ENCODE results near the gene PLB1. TPM values are rescaled to one million over a fixed set of nuclear protein-coding genes. Genes with fewer than 3 reads are reported as not detected.

Gene PLB1
- total RNA-seq, 1 donor from 2014 or later, result not detected

GRCh38 chr2:28674713-28675068 lies 178.8 kb downstream of the PLB1 start:
- H3K27me3 Mint-ChIP-seq (ENCODE audit: unreplicated experiment), result peaks cover 4% of the 10 kb centered on the region
- no peak overlapping the region for H3K27ac Mint-ChIP-seq (ENCODE audit: unreplicated experiment)
- no peaks in the 10 kb centered on the region for H3K4me1 Mint-ChIP-seq (ENCODE audit: low read depth, unreplicated experiment)
- H3K4me3 Mint-ChIP-seq (ENCODE audit: unreplicated experiment), result no peak overlapping the region
- TF ChIP-seq CTCF (IDR thresholded peaks at IDR 0.05; ENCODE audit: partially characterized antibody, unreplicated experiment), result no peak
- H3K9me3 Mint-ChIP-seq (ENCODE audit: unreplicated experiment), result peaks cover 2% of the 10 kb centered on the region
- DNase-seq, result no peak
- peaks cover 8% of the 10 kb centered on the region for H3K36me3 Mint-ChIP-seq (ENCODE audit: unreplicated experiment)

- Mint-ChIP-seq H3K27ac (ENCODE audit: unreplicated experiment) (no peak overlapping the region), H3K4me3 (ENCODE audit: unreplicated experiment) (no peak overlapping the region), H3K4me1 (ENCODE audit: low read depth, unreplicated experiment) (no peaks in the 10 kb centered on the region), H3K36me3 (ENCODE audit: unreplicated experiment) (peaks cover 7% of the 10 kb centered on the region), H3K27me3 (ENCODE audit: unreplicated experiment) (peaks cover 3% of the 10 kb centered on the region), H3K9me3 (ENCODE audit: unreplicated experiment) (peaks cover 2% of the 10 kb centered on the region)
- DNase-seq, result no peak
- no peak for TF ChIP-seq CTCF (IDR thresholded peaks at IDR 0.05; ENCODE audit: partially characterized antibody, unreplicated experiment)
Measured at GRCh38 chr2:28676152-28676835, 180.4 kb downstream of the PLB1 start.

DNA sequence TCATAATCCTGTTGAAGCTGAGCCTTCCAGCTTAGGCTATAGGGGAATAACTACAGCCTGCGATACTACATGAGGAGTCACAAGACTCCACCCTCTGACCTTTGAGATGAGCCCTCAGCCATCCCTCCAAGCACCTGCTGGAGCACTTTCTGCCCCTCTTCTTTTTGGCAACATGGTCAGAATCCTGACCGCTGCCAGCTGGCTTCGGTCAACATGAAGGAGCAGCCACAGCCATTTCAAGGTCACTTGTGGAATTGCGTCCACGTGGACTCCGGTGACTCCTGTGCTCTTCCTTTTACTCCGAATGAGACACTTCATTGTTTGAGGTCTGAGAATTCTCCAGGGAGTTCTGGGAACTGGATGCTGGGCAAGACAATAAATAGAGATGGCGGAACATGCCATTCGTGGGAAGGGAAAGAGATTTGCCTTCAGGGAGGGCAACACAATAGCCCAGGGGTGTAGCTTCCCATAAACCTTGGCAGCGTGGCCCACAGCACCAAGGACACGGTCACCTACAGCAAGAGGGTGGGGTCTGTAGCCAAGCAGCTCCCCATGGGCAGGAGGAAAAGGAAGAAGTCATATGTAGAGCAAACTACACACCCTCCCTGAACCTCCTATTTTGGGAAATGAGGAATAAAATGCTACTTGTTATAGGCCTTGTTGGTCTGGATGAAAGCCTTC lies 182.5 kb downstream of the PLB1 start:
- H3K27ac Mint-ChIP-seq (ENCODE audit: unreplicated experiment), result no peak overlapping the region

GRCh38 chr2:28678944-28679343 lies 183.1 kb downstream of the PLB1 start:
- no peaks in the 10 kb centered on the region for H3K4me1 Mint-ChIP-seq (ENCODE audit: low read depth, unreplicated experiment)
- no peaks in the 10 kb centered on the region for H3K36me3 Mint-ChIP-seq (ENCODE audit: unreplicated experiment)
- H3K4me3 Mint-ChIP-seq (ENCODE audit: unreplicated experiment), result no peak overlapping the region
- TF ChIP-seq CTCF (IDR thresholded peaks at IDR 0.05; ENCODE audit: partially characterized antibody, unreplicated experiment), result no peak
- no peak for DNase-seq
- H3K27ac Mint-ChIP-seq (ENCODE audit: unreplicated experiment), result no peak overlapping the region
- H3K27me3 Mint-ChIP-seq (ENCODE audit: unreplicated experiment), result peaks cover 3% of the 10 kb centered on the region
- H3K9me3 Mint-ChIP-seq (ENCODE audit: unreplicated experiment), result peaks cover 2% of the 10 kb centered on the region

More for the DNA sequence above, 182.5 kb downstream of the PLB1 start:
- no peaks in the 10 kb centered on the region for H3K36me3 Mint-ChIP-seq (ENCODE audit: unreplicated experiment)
- H3K9me3 Mint-ChIP-seq (ENCODE audit: unreplicated experiment), result peaks cover 2% of the 10 kb centered on the region
- DNase-seq, result no peak
- peaks cover 3% of the 10 kb centered on the region for H3K27me3 Mint-ChIP-seq (ENCODE audit: unreplicated experiment)
- peak overlapping the region; percentile 20 for H3K4me3 Mint-ChIP-seq (ENCODE audit: unreplicated experiment)
- TF ChIP-seq CTCF (IDR thresholded peaks at IDR 0.05; ENCODE audit: partially characterized antibody, unreplicated experiment), result no peak
- H3K4me1 Mint-ChIP-seq (ENCODE audit: low read depth, unreplicated experiment), result no peaks in the 10 kb centered on the region

DNA sequence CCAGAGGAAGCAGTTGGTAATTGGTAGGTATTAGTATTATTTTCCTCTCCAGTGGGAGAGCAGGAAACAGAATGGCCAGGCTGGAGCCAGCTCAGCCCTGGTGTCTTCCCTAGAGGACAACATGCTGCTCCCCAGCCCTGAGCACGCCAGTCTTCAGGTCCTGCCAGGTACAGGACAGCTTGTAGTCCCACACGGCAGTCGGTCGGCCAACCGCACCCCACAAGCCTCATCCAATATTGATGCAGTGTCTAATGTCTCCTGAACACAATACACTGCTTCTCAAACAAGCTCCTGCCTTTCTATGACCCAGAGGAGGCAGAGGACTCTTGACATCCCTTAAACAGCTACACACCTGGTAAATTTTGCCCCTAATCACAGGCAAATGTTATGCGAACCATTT lies 184.8 kb downstream of the PLB1 start:
- Mint-ChIP-seq H3K27me3 (ENCODE audit: unreplicated experiment) (no peaks in the 10 kb centered on the region), H3K4me1 (ENCODE audit: low read depth, unreplicated experiment) (no peaks in the 10 kb centered on the region), H3K4me3 (ENCODE audit: unreplicated experiment) (no peak overlapping the region), H3K27ac (ENCODE audit: unreplicated experiment) (no peak overlapping the region), H3K9me3 (ENCODE audit: unreplicated experiment) (peaks cover 2% of the 10 kb centered on the region), H3K36me3 (ENCODE audit: unreplicated experiment) (peaks cover 6% of the 10 kb centered on the region)
- TF ChIP-seq CTCF (IDR thresholded peaks at IDR 0.05; ENCODE audit: partially characterized antibody, unreplicated experiment), result no peak
- no peak for DNase-seq

Data from glutamatergic neuron (in vitro differentiated cells).